Transverse colon (tissue), 4 donors: ENCODE results near the gene TJP1.

Experiments used
- CTCF ChIP-seq, 5 experiments: fragments of 200-600 bp in 3 of 5; fragments of 450-650 bp in 2 of 5; sonication (generic) in 3 of 5; IDR thresholded peaks; 1 replicate in 2 of 5; 2 replicates in 3 of 5; pipeline ENCODE4 v1.5.1; 2016 to 2017; ENCODE audit warnings: antibody characterized with exemption in 5 of 5, inconsistent platforms in 3 of 5, mild to moderate bottlenecking in 2 of 5, moderate library complexity in 1 of 5
- POLR2A ChIP-seq: fragments of 450-650 bp; IDR thresholded peaks from one replicate; pipeline ENCODE4 v1.6.1; 2016; ENCODE audit warnings: antibody characterized with exemption, mild to moderate bottlenecking, moderate library complexity
- POLR2AphosphoS5 ChIP-seq, 3 donors: sonication (generic); formaldehyde crosslinking; IDR thresholded peaks; one replicate each; pipeline ENCODE4 v1.6.1; 2016; ENCODE audit warnings: antibody characterized with exemption in 3 of 3

- TF ChIP-seq POLR2A (no peak), CTCF (IDR thresholded peaks at IDR 0.05) (no peak), POLR2AphosphoS5 (IDR thresholded peaks at IDR 0.05) (no peak)
Observed at GRCh38 chr15:29689287-29689986, 132.8 kb downstream of the TJP1 start.
